ENCODE data around the gene RAPGEFL1. TPM values are rescaled to one million over a fixed set of nuclear protein-coding genes. Genes with fewer than 3 reads are reported as not detected.

RAPGEFL1 gene
- total RNA-seq, 2 experiments from 2014 or later, result 3.8 to 5.4 TPM

DNA sequence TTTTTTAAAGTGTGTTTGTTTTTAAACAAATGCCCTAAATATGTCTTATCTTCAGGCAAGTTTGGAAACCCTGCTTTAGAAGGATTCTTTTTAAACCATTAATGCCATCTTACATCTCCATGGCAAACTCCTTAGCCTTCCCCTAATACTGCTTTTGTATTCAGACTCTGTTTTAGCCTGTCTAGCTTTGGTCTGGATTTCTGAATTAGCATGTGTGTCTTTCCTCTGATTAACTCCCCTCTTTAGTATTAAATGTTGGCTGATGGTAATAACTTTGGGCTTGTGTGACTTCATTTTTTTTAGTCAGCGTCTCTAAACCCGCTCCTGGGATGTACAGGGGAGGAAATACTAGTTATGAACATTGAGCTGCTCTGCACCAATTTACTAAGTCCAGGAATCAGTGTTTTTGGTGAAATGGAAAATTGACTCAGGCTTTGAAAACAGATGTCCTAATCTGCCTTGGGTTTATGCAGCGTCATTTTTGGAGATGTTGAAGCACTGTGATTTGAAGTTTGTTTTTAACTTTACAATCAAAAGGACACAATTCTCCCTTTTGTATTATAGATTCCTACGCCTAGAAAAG, 64.1 kb downstream of the RAPGEFL1 start:
- ChIA-PET CTCF (interaction anchor here (0.6 to 1.3 kb wide), 4 partner anchors 50 to 285 kb away, joined by 3 to 4 read pairs (median 3); no protein-coding TSS in a partner anchor), POLR2A (interaction anchor here (0.6 to 0.7 kb wide), 2 partner anchors 18 to 196 kb away, joined by 3 to 7 read pairs; no protein-coding TSS in a partner anchor)
- DNase-seq, result no peak
- Mint-ChIP-seq H3K9me3 (no peaks in the 10 kb centered on the region), H3K27ac (peak overlapping the region; percentile 6), H3K36me3 (ENCODE audit: low read depth) (peaks cover 4% of the 10 kb centered on the region), H3K4me3 (no peak overlapping the region), H3K27me3 (no peaks in the 10 kb centered on the region), H3K4me1 (ENCODE audit: low read depth) (peaks cover 30% of the 10 kb centered on the region)
- TF ChIP-seq, protein P1, sequence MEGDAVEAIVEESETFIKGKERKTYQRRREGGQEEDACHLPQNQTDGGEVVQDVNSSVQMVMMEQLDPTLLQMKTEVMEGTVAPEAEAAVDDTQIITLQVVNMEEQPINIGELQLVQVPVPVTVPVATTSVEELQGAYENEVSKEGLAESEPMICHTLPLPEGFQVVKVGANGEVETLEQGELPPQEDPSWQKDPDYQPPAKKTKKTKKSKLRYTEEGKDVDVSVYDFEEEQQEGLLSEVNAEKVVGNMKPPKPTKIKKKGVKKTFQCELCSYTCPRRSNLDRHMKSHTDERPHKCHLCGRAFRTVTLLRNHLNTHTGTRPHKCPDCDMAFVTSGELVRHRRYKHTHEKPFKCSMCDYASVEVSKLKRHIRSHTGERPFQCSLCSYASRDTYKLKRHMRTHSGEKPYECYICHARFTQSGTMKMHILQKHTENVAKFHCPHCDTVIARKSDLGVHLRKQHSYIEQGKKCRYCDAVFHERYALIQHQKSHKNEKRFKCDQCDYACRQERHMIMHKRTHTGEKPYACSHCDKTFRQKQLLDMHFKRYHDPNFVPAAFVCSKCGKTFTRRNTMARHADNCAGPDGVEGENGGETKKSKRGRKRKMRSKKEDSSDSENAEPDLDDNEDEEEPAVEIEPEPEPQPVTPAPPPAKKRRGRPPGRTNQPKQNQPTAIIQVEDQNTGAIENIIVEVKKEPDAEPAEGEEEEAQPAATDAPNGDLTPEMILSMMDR (IDR thresholded peaks at IDR 0.05), result no peak
- intact Hi-C loops (cut with micrococcal nuclease), result no loop called here
- no peak for ATAC-seq

DNA sequence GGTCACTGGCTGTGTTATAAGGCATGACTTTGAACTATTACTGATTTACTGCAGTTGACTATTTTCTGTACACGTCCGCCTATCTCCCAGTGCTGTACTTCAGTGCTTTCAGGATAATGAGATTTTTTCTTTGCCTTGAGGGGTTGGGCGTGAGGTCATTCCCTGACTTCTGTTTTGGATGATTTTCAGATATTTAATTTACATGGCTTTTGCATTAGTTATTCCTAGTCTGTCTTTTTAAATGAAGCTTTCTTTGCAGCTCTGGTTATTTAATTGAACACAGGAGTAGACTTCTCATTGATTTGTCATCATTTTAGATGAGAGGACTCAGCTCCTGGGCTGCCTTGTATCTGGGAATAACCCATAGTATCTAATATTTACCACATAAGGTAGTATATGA, 65.5 kb downstream of the RAPGEFL1 start:
- CTCF ChIA-PET, result interaction anchor here (1.4 to 1.7 kb wide), 3 partner anchors 41 to 120 kb away, joined by 3 to 6 read pairs (median 5); no protein-coding TSS in a partner anchor
- H3K27me3 Mint-ChIP-seq, result no peaks in the 10 kb centered on the region
- peak overlapping the region; percentile 3 for H3K27ac Mint-ChIP-seq
- H3K4me3 Mint-ChIP-seq, result no peak overlapping the region
- DNase-seq (no peak), ATAC-seq (no peak)
- H3K4me1 Mint-ChIP-seq (ENCODE audit: low read depth), result peaks cover 30% of the 10 kb centered on the region
- intact Hi-C loops (cut with micrococcal nuclease), result no loop called here
- H3K9me3 Mint-ChIP-seq, result no peaks in the 10 kb centered on the region
- POLR2A ChIA-PET, result interaction anchor here (0.5 to 0.8 kb wide), 2 partner anchors 31 to 781 kb away, joined by 3 to 4 read pairs; no protein-coding TSS in a partner anchor
- H3K36me3 Mint-ChIP-seq (ENCODE audit: low read depth), result peaks cover 4% of the 10 kb centered on the region
- TF ChIP-seq, protein P1 (IDR thresholded peaks at IDR 0.05), result no peak

DNA sequence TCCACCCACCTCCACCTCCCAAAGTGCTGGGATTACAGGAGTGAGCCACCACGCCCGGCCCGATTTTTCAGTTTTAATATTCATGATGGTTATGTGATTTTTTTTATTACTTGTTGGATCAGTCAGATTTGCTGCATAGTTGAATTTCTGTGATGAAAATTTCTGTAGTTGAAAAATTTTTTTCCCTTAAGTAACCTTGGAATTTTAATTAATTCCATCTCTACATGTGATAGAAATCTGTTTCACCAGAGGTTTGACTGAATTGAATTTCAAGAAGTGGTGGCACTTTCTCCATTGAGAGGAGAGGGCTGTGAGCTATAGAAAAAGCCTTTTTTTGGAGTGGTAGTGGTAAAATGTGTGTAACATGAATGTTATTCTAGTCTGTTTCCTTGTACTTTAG, 66.5 kb downstream of the RAPGEFL1 start:
- no peak for ATAC-seq
- H3K27me3 Mint-ChIP-seq, result no peaks in the 10 kb centered on the region
- TF ChIP-seq, protein P1 (IDR thresholded peaks at IDR 0.05), result no peak
- no peak overlapping the region for H3K27ac Mint-ChIP-seq
- H3K4me3 Mint-ChIP-seq, result no peak overlapping the region
- H3K4me1 Mint-ChIP-seq (ENCODE audit: low read depth), result peaks cover 31% of the 10 kb centered on the region
- POLR2A ChIA-PET, result no interaction called here
- no peak for DNase-seq
- no peaks in the 10 kb centered on the region for H3K9me3 Mint-ChIP-seq
- peaks cover 2% of the 10 kb centered on the region for H3K36me3 Mint-ChIP-seq (ENCODE audit: low read depth)
- CTCF ChIA-PET, result interaction anchor here (0.8 to 1.7 kb wide), 3 partner anchors 41 to 51 kb away, joined by 3 to 6 read pairs (median 3); no protein-coding TSS in a partner anchor
- intact Hi-C loops (cut with micrococcal nuclease), result no loop called here

DNA sequence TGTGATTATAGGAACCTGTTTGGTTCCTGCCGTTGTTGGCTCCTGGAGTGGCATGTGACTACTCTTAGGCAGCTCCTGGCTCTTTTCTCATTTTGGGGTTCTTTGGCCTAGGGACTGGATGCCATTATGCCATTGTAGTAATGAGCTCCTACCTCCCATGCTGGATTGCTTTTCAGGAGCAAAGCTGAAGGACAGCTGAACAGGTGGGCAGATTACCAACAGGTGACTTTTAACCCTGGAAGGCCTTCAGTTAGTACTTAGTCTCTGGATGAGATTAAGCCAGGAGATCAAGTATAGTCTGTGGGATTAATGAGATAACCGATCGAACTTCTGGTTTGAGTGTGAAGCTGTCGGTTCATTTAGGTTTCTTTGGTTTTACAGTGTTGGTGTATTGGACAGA, 67.0 kb downstream of the RAPGEFL1 start:
- ChIA-PET CTCF (interaction anchor here (0.8 to 1.0 kb wide), 2 partner anchors 42 to 52 kb away, joined by 3 read pairs; no protein-coding TSS in a partner anchor), POLR2A (no interaction called here)
- H3K4me1 Mint-ChIP-seq (ENCODE audit: low read depth), result peaks cover 36% of the 10 kb centered on the region
- H3K9me3 Mint-ChIP-seq, result no peaks in the 10 kb centered on the region
- ATAC-seq (no peak), DNase-seq (no peak)
- no peak overlapping the region for H3K4me3 Mint-ChIP-seq
- TF ChIP-seq, protein P1 (IDR thresholded peaks at IDR 0.05), result no peak
- H3K27me3 Mint-ChIP-seq, result no peaks in the 10 kb centered on the region
- H3K27ac Mint-ChIP-seq, result no peak overlapping the region
- H3K36me3 Mint-ChIP-seq (ENCODE audit: low read depth), result peaks cover 2% of the 10 kb centered on the region
- intact Hi-C loops (cut with micrococcal nuclease), result no loop called here

Small RNA genes lying within 50 kb of the gene (microRNA-seq; reads per million reads assigned to microRNA genes)
- 3.6 reads per million, percentile 10 among the genes with 10 or more reads in this experiment for gene MIR6866 (ENCODE audit: borderline microRNAs expressed, borderline replicate concordance)
- gene MIR6867 (ENCODE audit: borderline microRNAs expressed, borderline replicate concordance), result not detected

Other genes starting within 250 kb of the RAPGEFL1 start
- 10 to 100 TPM; 78.8 to 80.5 TPM for gene ORMDL3, start 249.9 kb upstream of the RAPGEFL1 start, total RNA-seq
- gene LRRC3C, start 249.7 kb upstream of the RAPGEFL1 start, total RNA-seq, result not detected
- gene GSDMA, start 214.5 kb upstream of the RAPGEFL1 start, total RNA-seq, result 1 to 10 TPM; 1.3 to 1.6 TPM
- 100 to 1,000 TPM; 149 to 153 TPM for gene PSMD3, start 196.7 kb upstream of the RAPGEFL1 start, total RNA-seq
- gene CSF3, start 162.0 kb upstream of the RAPGEFL1 start, total RNA-seq, result not detected
- 10 to 100 TPM; 90.2 to 96.4 TPM for gene MED24, start 123.1 kb upstream of the RAPGEFL1 start, total RNA-seq
- 10 to 100 TPM; 11.1 to 13.8 TPM for gene THRA, start 114.5 kb upstream of the RAPGEFL1 start, total RNA-seq
- 1 to 10 TPM; 6.0 to 6.5 TPM for gene NR1D1, start 76.9 kb upstream of the RAPGEFL1 start, total RNA-seq
- 10 to 100 TPM; 69.0 to 70.1 TPM for gene MSL1, start 55.5 kb upstream of the RAPGEFL1 start, total RNA-seq
- 10 to 100 TPM; 75.1 to 75.6 TPM for gene CASC3, start 36.9 kb upstream of the RAPGEFL1 start, total RNA-seq
- 10 to 100 TPM; 15.3 to 17.9 TPM for gene WIPF2, start 41.8 kb downstream of the RAPGEFL1 start, total RNA-seq
- gene CDC6, start 110.4 kb downstream of the RAPGEFL1 start, total RNA-seq, result 100 to 1,000 TPM; 110 to 118 TPM
- 10 to 100 TPM; 34.7 to 36.2 TPM for gene RARA, start 131.7 kb downstream of the RAPGEFL1 start, total RNA-seq
- gene GJD3, start 187.3 kb downstream of the RAPGEFL1 start, total RNA-seq, result not detected
- gene TOP2A, start 240.4 kb downstream of the RAPGEFL1 start, total RNA-seq, result 100 to 1,000 TPM; 273 to 280 TPM